Measurements from ENCODE around the gene GPA33.

GRCh38 chr1:167135281-167135840 lies 45.2 kb upstream of the GPA33 start:
- no peak for TF ChIP-seq SMC3 (IDR thresholded peaks at IDR 0.05)
- TF ChIP-seq HEYL (CRISPR knock-in tag; IDR thresholded peaks at IDR 0.05), result no peak
- TF ChIP-seq POLR2A (IDR thresholded peaks at IDR 0.05; ENCODE audit: low read length), result no peak
- TF ChIP-seq CTCF (IDR thresholded peaks at IDR 0.05), result no peak
- TF ChIP-seq MYC (IDR thresholded peaks at IDR 0.05; ENCODE audit: borderline replicate concordance, low read length), result no peak
- TF ChIP-seq RFX5 (IDR thresholded peaks at IDR 0.05), result no peak
- no peak for TF ChIP-seq RAD21 (conservative IDR thresholded peaks at IDR 0.05 in 1 of 2, IDR thresholded peaks at IDR 0.05 in 1 of 2)
- no peak for TF ChIP-seq PBX3 (IDR thresholded peaks at IDR 0.05)
